Astrocyte (in vitro differentiated cells and primary cell): ENCODE results near the gene MLXIPL.

ENCODE experiments used
- CTCF ChIP-seq: IDR thresholded peaks from 2 replicates; pipeline ENCODE4 v1.5.1; 2011; ENCODE audit warnings: low read depth, mild to moderate bottlenecking, inconsistent platforms, low read length, moderate library complexity; ENCODE audit not compliant: insufficient read depth
- EZH2 ChIP-seq: IDR thresholded peaks from 2 replicates; pipeline ENCODE4 v1.6.1; 2012; ENCODE audit warnings: mild to moderate bottlenecking, low read length, inconsistent platforms; ENCODE audit not compliant: insufficient read depth

- TF ChIP-seq CTCF, result no peak
- no peak for TF ChIP-seq EZH2
These were observed 28.2 kb upstream of the MLXIPL start for GRCh38 chr7:73652541-73652949.
